Measurements from ENCODE around the gene CYRIA. TPM values are rescaled to one million over a fixed set of nuclear protein-coding genes. Genes with fewer than 3 reads are reported as not detected.

Gene CYRIA
- total RNA-seq, 2 donors from 2014 or later: 0.86 to 1.4 TPM

DNA sequence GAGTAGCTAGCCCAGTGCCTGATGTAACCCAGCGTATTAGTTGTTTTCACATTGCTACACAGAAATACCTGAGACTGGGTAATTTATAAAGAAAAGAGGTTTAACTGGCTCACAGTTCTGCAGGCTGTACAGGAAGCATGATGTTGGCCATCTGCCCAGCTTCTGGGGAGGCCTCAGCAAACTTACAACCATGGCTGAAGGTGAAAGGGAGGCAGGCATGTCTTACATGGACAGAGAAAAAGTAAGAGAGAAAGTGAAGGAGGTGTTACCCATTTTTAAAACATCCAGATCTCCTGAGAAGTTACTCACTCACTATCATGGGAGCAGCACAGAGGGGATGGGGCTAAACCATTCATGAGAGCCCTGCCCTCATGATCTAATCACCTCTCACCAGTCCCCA lies 6.1 kb upstream of the CYRIA start:
- Histone ChIP-seq H3K9ac (ENCODE audit: extremely low read depth, low read length, poor library complexity, severe bottlenecking) (no peak overlapping the region), H3K9me3 (ENCODE audit: control insufficient read depth, low read length) (no peaks in the 10 kb centered on the region), H3K4me3 (ENCODE audit: low read length) (no peak overlapping the region), H3K27ac (ENCODE audit: low read depth, low read length) (no peak overlapping the region), H3K27me3 (ENCODE audit: control insufficient read depth, insufficient read depth, low read length, poor library complexity, severe bottlenecking) (peaks cover 28% of the 10 kb centered on the region), H3K36me3 (ENCODE audit: control insufficient read depth, insufficient read depth, low read length) (no peaks in the 10 kb centered on the region), H3K4me1 (ENCODE audit: control insufficient read depth, insufficient read depth, low read length) (no peaks in the 10 kb centered on the region)
- no peak overlapping the region for H3K4me3 Mint-ChIP-seq
- H3K4me1 Mint-ChIP-seq: no peaks in the 10 kb centered on the region
- no peaks in the 10 kb centered on the region for H3K9me3 Mint-ChIP-seq
- no peaks in the 10 kb centered on the region for H3K36me3 Mint-ChIP-seq (ENCODE audit: low read depth)
- H3K27me3 Mint-ChIP-seq (ENCODE audit: insufficient read depth): peaks cover 24% of the 10 kb centered on the region
- 90 to 100% methylated on average over 1 of the region's 1 CpG for WGBS, 2 experiments (ENCODE audit: insufficient coverage in 1 of 2, insufficient read length in 1 of 2)
- TF ChIP-seq, protein P1, sequence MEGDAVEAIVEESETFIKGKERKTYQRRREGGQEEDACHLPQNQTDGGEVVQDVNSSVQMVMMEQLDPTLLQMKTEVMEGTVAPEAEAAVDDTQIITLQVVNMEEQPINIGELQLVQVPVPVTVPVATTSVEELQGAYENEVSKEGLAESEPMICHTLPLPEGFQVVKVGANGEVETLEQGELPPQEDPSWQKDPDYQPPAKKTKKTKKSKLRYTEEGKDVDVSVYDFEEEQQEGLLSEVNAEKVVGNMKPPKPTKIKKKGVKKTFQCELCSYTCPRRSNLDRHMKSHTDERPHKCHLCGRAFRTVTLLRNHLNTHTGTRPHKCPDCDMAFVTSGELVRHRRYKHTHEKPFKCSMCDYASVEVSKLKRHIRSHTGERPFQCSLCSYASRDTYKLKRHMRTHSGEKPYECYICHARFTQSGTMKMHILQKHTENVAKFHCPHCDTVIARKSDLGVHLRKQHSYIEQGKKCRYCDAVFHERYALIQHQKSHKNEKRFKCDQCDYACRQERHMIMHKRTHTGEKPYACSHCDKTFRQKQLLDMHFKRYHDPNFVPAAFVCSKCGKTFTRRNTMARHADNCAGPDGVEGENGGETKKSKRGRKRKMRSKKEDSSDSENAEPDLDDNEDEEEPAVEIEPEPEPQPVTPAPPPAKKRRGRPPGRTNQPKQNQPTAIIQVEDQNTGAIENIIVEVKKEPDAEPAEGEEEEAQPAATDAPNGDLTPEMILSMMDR (conservative IDR thresholded peaks at IDR 0.05): no peak
- no peak for DNase-seq
- H3K27ac Mint-ChIP-seq: no peak overlapping the region

DNA sequence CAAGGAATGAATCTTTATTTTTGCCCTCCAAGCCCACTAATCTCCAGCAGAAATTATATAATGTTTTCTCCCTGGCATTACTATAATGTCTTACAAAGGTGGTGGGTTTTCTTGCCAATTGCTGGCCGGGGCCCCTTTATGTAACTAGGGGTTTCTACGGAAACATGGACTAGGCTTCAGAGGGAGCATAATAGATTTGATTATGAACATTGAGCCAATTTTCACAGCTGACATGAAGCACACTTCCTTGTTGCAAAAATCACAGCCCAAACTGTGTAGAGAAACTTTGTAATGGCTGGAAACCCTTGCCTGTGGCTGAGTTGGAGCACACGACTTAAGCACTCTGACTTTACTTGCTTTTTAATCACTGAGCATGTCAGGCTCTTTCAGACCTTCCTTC lies 3.8 kb upstream of the CYRIA start:
- peaks cover 48% of the 10 kb centered on the region for H3K27me3 ChIP-seq (ENCODE audit: control insufficient read depth, insufficient read depth, low read length, poor library complexity, severe bottlenecking)
- no peak overlapping the region for H3K9ac ChIP-seq (ENCODE audit: extremely low read depth, low read length, poor library complexity, severe bottlenecking)
- TF ChIP-seq, protein P1 (conservative IDR thresholded peaks at IDR 0.05): no peak
- Mint-ChIP-seq H3K27ac (no peak overlapping the region), H3K4me3 (no peak overlapping the region), H3K27me3 (ENCODE audit: insufficient read depth) (peaks cover 43% of the 10 kb centered on the region), H3K4me1 (peaks cover 10% of the 10 kb centered on the region), H3K9me3 (no peaks in the 10 kb centered on the region), H3K36me3 (ENCODE audit: low read depth) (no peaks in the 10 kb centered on the region)
- no peaks in the 10 kb centered on the region for H3K36me3 ChIP-seq (ENCODE audit: control insufficient read depth, insufficient read depth, low read length)
- H3K27ac ChIP-seq (ENCODE audit: low read depth, low read length): no peak overlapping the region
- H3K4me3 ChIP-seq (ENCODE audit: low read length): no peak overlapping the region
- H3K4me1 ChIP-seq (ENCODE audit: control insufficient read depth, insufficient read depth, low read length): no peaks in the 10 kb centered on the region
- no peak for DNase-seq
- 76 to 92% methylated on average over 3 of the region's 3 CpGs for WGBS, 2 experiments (ENCODE audit: insufficient coverage in 1 of 2, insufficient read length in 1 of 2)
- no peaks in the 10 kb centered on the region for H3K9me3 ChIP-seq (ENCODE audit: control insufficient read depth, low read length)

DNA sequence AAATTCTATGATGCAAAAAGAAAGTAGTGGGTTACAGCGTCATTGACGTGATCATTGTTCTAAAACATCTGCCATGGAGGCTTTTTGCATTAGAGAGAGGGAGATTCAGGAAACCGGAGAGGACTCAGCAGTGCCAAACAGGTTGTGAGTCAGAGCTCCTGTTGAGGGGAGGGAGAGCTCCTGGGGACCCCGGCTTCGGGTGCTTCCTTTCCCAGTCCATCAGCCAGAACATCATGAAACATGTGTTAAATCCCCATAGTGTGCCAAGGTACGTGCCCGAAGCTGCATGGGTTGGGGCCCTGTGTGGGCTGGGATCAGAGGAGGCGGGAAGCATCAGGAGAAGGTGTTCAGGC lies 791 bp upstream of the CYRIA start:
- no peak overlapping the region for H3K4me3 ChIP-seq (ENCODE audit: low read length)
- H3K9ac ChIP-seq (ENCODE audit: extremely low read depth, low read length, poor library complexity, severe bottlenecking): no peak overlapping the region
- no peaks in the 10 kb centered on the region for H3K4me1 ChIP-seq (ENCODE audit: control insufficient read depth, insufficient read depth, low read length)
- Mint-ChIP-seq H3K36me3 (ENCODE audit: low read depth) (no peaks in the 10 kb centered on the region), H3K4me1 (peaks cover 13% of the 10 kb centered on the region), H3K9me3 (no peaks in the 10 kb centered on the region), H3K4me3 (peak overlapping the region; percentile 58), H3K27ac (no peak overlapping the region), H3K27me3 (ENCODE audit: insufficient read depth) (peaks cover 59% of the 10 kb centered on the region)
- H3K27me3 ChIP-seq (ENCODE audit: control insufficient read depth, insufficient read depth, low read length, poor library complexity, severe bottlenecking): peaks cover 68% of the 10 kb centered on the region
- WGBS, 2 experiments (ENCODE audit: insufficient coverage in 1 of 2, insufficient read length in 1 of 2): 71% methylated on average over 6 to 8 of the region's 8 CpGs
- no peaks in the 10 kb centered on the region for H3K9me3 ChIP-seq (ENCODE audit: control insufficient read depth, low read length)
- DNase-seq: peak; percentile 65
- no peak overlapping the region for H3K27ac ChIP-seq (ENCODE audit: low read depth, low read length)
- TF ChIP-seq, protein P1 (conservative IDR thresholded peaks at IDR 0.05): no peak
- no peaks in the 10 kb centered on the region for H3K36me3 ChIP-seq (ENCODE audit: control insufficient read depth, insufficient read depth, low read length)
